Thoracic aorta (tissue), 2 donors: ENCODE results near the gene CHST8. TPM values are rescaled to one million over a fixed set of nuclear protein-coding genes. Genes with fewer than 3 reads are reported as not detected.

Experiments used
- ATAC-seq: fragments of 150-250 bp; one replicate; pipeline ENCODE4 v1.8.0; 2017; ENCODE audit warnings: low read depth; ENCODE audit not compliant: insufficient number of reproducible peaks, low FRiP score
- DNase-seq: peaks from one replicate; pipeline ENCODE4 v3.0.0-alpha.2; 2020; ENCODE audit warnings: low spot score
- H3K27ac ChIP-seq, 2 donors: fragments of 200-600 bp; sonication (generic); 1 replicate in 1 of 2; 2 replicates in 1 of 2; pipeline ENCODE4 v1.5.1; 2016; ENCODE audit warnings: mild to moderate bottlenecking in 2 of 2, moderate library complexity in 2 of 2
- H3K27me3 ChIP-seq: fragments of 200-600 bp; sonication (generic); replicated peaks from 2 replicates; pipeline ENCODE4 v1.6.0; 2016; ENCODE audit warnings: mild to moderate bottlenecking; ENCODE audit not compliant: insufficient read depth
- H3K36me3 ChIP-seq: fragments of 200-600 bp; sonication (generic); one replicate; pipeline ENCODE4 v1.5.1; 2016
- H3K4me1 ChIP-seq, 2 donors: fragments of 200-600 bp; sonication (generic); 1 replicate in 1 of 2; 2 replicates in 1 of 2; pipeline versions ENCODE4 v1.5.1 to v1.6.0; 2016; ENCODE audit warnings: low read depth in 2 of 2, mild to moderate bottlenecking in 1 of 2; ENCODE audit not compliant: control insufficient read depth in 1 of 2
- H3K4me3 ChIP-seq: fragments of 200-600 bp; sonication (generic); 2 replicates; pipeline ENCODE4 v1.5.1; 2016; ENCODE audit warnings: mild to moderate bottlenecking
- H3K9me3 ChIP-seq: fragments of 200-600 bp; sonication (generic); 2 replicates; pipeline ENCODE4 v1.5.1; 2016
- total RNA-seq, 2 donors: library from RNA; depleted of rRNA; stranded (reverse); fragments of >200 nt; gene quantifications; one replicate each; pipeline versions ENCODE4 v1.1.0 to v1.2.3, GENCODE V29; 2016
- TF ChIP-seq, protein P1 (sequence below): fragments of 200-600 bp; sonication (generic); IDR thresholded peaks from one replicate; pipeline ENCODE4 v1.5.1; 2019; ENCODE audit warnings: antibody characterized with exemption

CHST8 gene
- total RNA-seq, 2 donors from 2014 or later, result 0.28 TPM; not detected in 1

GRCh38 chr19:33811246-33811645, 189.5 kb downstream of the CHST8 start:
- no peak for DNase-seq
- peaks cover 39% of the 10 kb centered on the region for H3K36me3 ChIP-seq
- no peak for ATAC-seq
- no peaks in the 10 kb centered on the region for H3K4me1 ChIP-seq
- TF ChIP-seq, protein P1, sequence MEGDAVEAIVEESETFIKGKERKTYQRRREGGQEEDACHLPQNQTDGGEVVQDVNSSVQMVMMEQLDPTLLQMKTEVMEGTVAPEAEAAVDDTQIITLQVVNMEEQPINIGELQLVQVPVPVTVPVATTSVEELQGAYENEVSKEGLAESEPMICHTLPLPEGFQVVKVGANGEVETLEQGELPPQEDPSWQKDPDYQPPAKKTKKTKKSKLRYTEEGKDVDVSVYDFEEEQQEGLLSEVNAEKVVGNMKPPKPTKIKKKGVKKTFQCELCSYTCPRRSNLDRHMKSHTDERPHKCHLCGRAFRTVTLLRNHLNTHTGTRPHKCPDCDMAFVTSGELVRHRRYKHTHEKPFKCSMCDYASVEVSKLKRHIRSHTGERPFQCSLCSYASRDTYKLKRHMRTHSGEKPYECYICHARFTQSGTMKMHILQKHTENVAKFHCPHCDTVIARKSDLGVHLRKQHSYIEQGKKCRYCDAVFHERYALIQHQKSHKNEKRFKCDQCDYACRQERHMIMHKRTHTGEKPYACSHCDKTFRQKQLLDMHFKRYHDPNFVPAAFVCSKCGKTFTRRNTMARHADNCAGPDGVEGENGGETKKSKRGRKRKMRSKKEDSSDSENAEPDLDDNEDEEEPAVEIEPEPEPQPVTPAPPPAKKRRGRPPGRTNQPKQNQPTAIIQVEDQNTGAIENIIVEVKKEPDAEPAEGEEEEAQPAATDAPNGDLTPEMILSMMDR, result no peak
- H3K9me3 ChIP-seq, result no peaks in the 10 kb centered on the region
- no peak overlapping the region for H3K4me3 ChIP-seq
- H3K27me3 ChIP-seq, result no peaks in the 10 kb centered on the region
- H3K27ac ChIP-seq, result no peak overlapping the region

DNA sequence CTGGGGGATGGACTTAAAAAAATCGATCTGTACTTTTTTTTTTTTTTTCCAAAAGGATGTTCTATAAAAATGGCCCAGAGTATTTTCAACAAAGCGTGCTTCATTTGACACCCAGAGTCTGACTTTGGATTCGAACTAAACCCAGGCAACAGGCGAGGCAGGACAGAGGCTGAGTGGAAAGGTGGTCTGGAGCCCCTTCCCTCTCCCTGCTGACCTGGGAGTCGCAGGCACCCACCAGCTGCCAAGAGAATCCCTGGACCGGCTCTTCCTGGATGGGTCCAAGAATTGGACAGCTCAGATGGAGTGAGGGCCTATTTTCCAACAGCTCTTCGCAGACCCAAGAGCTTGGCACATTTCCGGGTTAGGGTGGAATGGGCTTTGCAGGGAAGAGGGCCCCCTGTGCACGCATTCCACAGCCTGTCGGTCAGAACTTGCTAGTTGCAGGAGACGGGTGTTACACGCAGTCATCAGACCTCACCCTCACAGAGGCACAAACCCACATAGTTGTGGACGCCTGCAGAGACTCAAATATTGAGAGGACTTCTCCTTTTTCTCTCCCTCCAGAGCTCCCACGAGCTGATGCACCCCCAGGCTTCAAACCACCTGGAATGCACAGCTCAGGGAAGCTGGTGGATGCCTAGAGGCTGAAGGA, 190.1 kb downstream of the CHST8 start:
- Histone ChIP-seq H3K36me3 (peaks cover 38% of the 10 kb centered on the region), H3K4me1 (no peaks in the 10 kb centered on the region), H3K4me3 (no peak overlapping the region), H3K27me3 (no peaks in the 10 kb centered on the region), H3K27ac (no peak overlapping the region), H3K9me3 (no peaks in the 10 kb centered on the region)
- DNase-seq (no peak), ATAC-seq (no peak)
- TF ChIP-seq, protein P1, result no peak

DNA sequence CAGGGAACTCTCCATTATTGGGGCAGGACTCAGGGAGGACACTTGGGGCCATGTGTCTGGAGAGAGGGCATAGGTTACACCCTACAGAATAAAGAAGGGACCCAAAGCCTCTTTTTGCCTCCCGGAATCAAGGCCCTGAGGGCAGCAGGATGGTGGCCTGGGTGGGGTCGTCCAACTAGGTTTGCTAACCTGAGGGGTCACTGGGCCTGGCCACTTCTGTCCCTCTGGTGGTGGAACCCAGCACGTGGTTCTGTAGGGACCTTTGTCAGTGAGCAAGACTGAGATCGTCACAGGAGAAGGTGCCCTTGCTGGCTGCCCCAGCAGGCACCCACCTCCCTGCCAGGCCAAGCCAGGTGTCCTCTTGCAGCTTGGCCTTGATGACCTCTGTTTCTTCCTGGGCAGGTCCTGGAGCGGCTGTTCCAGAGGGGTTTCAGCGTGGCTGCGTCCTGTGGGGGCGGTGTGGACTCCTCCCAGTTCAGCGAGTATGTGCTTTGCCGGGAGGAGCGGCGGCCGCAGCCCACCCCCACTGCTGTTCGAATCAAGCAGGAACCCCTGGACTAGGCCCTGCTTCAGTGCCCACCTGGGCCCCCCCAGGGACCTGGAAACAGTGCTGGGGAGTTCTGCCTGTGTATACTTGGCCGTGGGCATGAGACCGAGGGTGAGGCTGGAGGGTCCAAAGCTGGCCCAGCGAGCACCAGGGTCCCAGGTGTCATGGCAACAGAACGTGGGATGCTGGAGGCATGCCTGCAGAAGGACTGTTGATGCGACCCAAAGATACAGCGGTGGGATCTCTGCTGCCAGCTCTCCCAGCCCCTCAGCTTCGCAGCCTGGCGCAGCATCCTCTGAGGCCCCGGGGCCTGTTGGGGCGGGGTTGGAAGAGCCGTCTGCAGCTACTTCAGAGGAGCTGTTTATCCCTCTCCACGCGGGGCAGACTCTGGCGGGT, 190.9 kb downstream of the CHST8 start:
- Histone ChIP-seq H3K27ac (no peak overlapping the region), H3K9me3 (no peaks in the 10 kb centered on the region), H3K27me3 (no peaks in the 10 kb centered on the region), H3K4me3 (no peak overlapping the region), H3K4me1 (no peaks in the 10 kb centered on the region), H3K36me3 (peaks cover 30% of the 10 kb centered on the region)
- ATAC-seq (no peak), DNase-seq (no peak)
- TF ChIP-seq, protein P1, result no peak

DNA sequence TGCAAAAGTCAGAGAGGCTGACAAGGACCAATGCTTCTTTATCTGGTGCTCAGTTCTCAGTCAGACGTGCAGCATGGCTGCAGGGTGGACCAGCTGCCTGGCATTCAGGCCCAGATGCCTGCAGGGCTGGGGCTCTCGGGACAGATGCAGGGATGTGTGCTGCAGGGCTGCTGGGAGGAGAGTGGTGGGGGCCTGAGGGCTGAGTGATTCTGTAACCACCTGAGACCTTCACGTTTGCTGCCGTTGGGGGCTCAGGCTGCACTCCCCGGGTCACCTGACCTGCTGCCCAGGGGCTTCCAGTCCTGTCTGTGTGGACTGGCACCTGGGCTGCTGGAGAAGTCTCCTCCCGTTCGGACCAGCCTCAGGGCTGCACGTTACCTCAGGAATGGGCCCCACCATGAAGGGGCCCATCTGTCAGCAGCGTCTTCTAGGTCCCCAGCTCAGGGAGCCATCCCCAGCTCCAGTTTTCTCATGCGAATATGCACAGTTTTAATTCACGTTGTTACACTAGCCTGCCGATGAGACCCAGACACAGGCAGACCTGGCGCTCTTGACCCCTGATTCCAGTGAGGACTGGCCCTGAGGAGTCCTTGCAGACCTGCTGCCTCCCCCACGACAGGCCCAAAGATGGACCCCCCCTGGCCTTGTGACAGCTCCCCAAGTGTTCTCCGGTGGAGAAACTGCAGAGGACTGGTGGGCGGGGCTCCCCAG, 191.8 kb downstream of the CHST8 start:
- no peak for ATAC-seq
- TF ChIP-seq, protein P1, result no peak
- H3K4me3 ChIP-seq, result no peak overlapping the region
- no peak for DNase-seq
- H3K9me3 ChIP-seq, result no peaks in the 10 kb centered on the region
- no peak overlapping the region for H3K27ac ChIP-seq
- no peaks in the 10 kb centered on the region for H3K4me1 ChIP-seq
- no peaks in the 10 kb centered on the region for H3K27me3 ChIP-seq
- peaks cover 23% of the 10 kb centered on the region for H3K36me3 ChIP-seq
